ENCODE results near the gene CTSE. TPM values are rescaled to one million over a fixed set of nuclear protein-coding genes. Genes with fewer than 3 reads are reported as not detected.

CTSE gene
- total RNA-seq, 4 donors from 2014 or later, result 2.6 to 14.3 (median 6.7) TPM

DNA sequence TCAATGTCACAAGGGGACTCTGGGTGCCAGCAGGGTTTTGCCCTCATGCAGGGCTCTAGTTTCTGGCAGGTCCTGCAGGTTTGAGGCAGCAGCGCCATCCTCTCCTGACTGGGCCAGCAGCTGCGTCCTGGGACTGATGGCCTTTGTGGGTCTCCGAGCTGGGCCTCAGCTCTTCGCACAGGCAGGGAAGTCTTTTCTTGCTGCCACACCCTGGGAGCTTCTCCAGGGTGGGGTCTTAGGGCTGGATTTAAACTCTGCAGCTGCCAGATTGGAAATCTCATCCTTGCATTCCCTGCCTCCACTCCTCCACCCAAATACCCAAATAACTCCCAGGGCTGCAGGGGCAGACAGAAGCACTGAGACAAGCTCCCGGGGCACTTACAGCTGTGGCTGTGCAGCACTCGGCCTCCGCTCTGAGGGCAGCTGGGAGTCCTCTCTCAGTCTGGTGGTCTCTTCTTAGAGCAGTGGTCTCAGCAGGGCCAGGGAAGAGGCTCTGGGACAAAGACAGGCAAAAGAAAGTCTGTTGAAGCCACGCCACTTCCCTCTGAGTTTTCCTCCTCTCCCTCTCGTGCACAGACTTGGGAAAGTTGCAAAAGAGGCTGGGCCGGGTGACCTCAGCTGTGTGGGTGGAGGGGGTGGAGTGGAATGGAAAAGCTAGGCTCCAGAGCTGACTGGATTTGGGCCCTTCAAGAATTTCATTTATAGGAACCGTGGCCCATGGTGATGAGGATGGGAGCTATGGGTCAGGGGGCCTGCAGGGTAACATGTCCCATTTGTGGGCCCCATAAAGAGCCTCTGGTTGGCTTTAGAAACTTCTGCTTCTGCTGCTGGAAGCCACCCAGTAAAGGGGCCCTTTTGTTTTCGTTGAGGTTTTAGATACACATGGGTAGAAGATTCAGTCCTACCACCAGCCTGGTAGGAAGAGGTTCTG, 20.6 kb downstream of the CTSE start, which contains the start of gene RAB7B:
TSS of gene RAB7B (minus strand) at position 525 of the 931 bp plus-strand sequence. CDS start 9,260 bp downstream, outside the sequence.
- Histone ChIP-seq H3K9me3 (no peaks in the 10 kb centered on the region), H3K4me1 (peaks cover 0 to 13% (median 11%) of the 10 kb centered on the region in 4 donors), H3K27ac (peak within 1 kb of the TSS; percentile 56 to 72 (median 64)), H3K27me3 (no peaks in the 10 kb centered on the region), H3K36me3 (no peaks in the 10 kb centered on the region), H3K4me3 (peak within 1 kb of the TSS in 2 of 4 donors; percentile 4 to 18)
- peak; percentile 43 for DNase-seq
- 56% methylated on average over 12 of the region's 12 CpGs; no CpG with 5 or more reads in 1 of the 2 donors for WGBS, 2 donors (ENCODE audit: low coverage in 1 of 2)
- TF ChIP-seq POLR2A (IDR thresholded peaks at IDR 0.05), result no peak
- no peak for TF ChIP-seq CTCF (IDR thresholded peaks at IDR 0.05)
- no peak for TF ChIP-seq POLR2AphosphoS5 (IDR thresholded peaks at IDR 0.05)
- intact Hi-C loops (cut with DNase I; ENCODE audit: low total_unique reads) (no loop called here), in situ Hi-C loops (cut with MboI; ENCODE audit: low pct_ligation_motif_present in 1 of 4, low pct_unique_long_range_greater_than_20kb in 1 of 4, low sequenced_read_pairs in 3 of 4) (no loop called here)

DNA sequence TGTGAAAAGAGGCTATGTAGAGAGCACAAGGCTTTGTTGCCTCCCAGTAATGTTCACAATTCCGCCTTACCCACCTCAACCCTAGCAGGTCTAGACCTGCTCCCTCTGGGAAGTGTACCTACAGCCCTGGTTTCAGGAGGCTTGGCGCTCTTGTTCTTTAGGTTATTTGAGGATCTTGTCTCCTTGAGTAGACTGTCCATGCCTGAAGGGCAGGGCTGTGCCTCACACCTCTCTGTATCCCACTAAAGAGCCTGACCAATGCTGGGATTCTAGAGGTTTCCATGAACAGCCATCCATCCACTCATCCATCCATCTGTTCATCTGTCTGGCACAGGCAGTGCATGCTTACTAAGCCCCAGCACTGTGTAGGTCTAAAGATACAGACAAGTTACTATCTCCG, 21.5 kb downstream of the CTSE start:
- H3K27ac ChIP-seq, result peak overlapping the region in 1 of 4 donors; percentile 44
- peaks cover 0 to 13% (median 11%) of the 10 kb centered on the region in 4 donors for H3K4me1 ChIP-seq
- intact Hi-C loops (cut with DNase I; ENCODE audit: low total_unique reads), result no loop called here
- no peaks in the 10 kb centered on the region for H3K9me3 ChIP-seq
- H3K4me3 ChIP-seq, result no peak overlapping the region
- H3K27me3 ChIP-seq, result no peaks in the 10 kb centered on the region
- no peak for DNase-seq
- in situ Hi-C loops (cut with MboI; ENCODE audit: low pct_ligation_motif_present in 1 of 4, low pct_unique_long_range_greater_than_20kb in 1 of 4, low sequenced_read_pairs in 3 of 4), result no loop called here
- H3K36me3 ChIP-seq, result no peaks in the 10 kb centered on the region
- no peak for TF ChIP-seq POLR2A (IDR thresholded peaks at IDR 0.05)
- no peak for TF ChIP-seq POLR2AphosphoS5 (IDR thresholded peaks at IDR 0.05)
- TF ChIP-seq CTCF (IDR thresholded peaks at IDR 0.05), result no peak
- 92 to 100% methylated on average over 1 to 3 of the region's 3 CpGs for WGBS, 2 donors (ENCODE audit: low coverage in 1 of 2)

DNA sequence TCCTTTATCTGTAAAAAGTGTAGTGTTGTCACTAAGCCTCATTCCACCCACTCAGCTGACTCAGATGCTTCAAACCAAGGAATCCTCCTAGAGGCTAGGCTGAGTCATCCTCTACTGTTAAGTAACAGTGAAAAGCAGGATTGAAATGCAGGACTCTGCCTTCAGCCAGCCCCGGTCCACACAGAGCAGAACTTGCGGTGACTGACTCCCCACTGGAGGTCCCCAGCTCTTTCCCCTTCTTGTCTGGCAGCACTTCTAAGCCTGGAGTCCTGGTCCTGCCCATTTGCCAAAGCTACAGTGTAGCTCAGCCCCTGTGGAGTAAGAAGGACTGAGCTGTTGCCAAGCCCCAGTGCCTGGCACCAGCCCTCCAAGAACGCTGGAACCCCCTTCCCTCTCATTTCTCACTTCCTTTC, 22.2 kb downstream of the CTSE start:
- intact Hi-C loops (cut with DNase I; ENCODE audit: low total_unique reads) (no loop called here), in situ Hi-C loops (cut with MboI; ENCODE audit: low pct_ligation_motif_present in 1 of 4, low pct_unique_long_range_greater_than_20kb in 1 of 4, low sequenced_read_pairs in 3 of 4) (no loop called here)
- TF ChIP-seq EP300 (IDR thresholded peaks at IDR 0.05; ENCODE audit: low read depth) (no peak), POLR2AphosphoS5 (IDR thresholded peaks at IDR 0.05) (peak in 1 of 3 donors; percentile 31)
- Histone ChIP-seq H3K27me3 (no peaks in the 10 kb centered on the region), H3K9me3 (no peaks in the 10 kb centered on the region), H3K36me3 (no peaks in the 10 kb centered on the region), H3K4me3 (no peak overlapping the region), H3K27ac (peak overlapping the region in 3 of 4 donors; percentile 20 to 44 (median 42)), H3K4me1 (peaks cover 0 to 13% (median 11%) of the 10 kb centered on the region in 4 donors)
- no peak for DNase-seq
- 40 to 57% methylated on average over 2 to 3 of the region's 3 CpGs for whole genome bisulfite sequencing, 2 donors (ENCODE audit: low coverage in 1 of 2)

DNA sequence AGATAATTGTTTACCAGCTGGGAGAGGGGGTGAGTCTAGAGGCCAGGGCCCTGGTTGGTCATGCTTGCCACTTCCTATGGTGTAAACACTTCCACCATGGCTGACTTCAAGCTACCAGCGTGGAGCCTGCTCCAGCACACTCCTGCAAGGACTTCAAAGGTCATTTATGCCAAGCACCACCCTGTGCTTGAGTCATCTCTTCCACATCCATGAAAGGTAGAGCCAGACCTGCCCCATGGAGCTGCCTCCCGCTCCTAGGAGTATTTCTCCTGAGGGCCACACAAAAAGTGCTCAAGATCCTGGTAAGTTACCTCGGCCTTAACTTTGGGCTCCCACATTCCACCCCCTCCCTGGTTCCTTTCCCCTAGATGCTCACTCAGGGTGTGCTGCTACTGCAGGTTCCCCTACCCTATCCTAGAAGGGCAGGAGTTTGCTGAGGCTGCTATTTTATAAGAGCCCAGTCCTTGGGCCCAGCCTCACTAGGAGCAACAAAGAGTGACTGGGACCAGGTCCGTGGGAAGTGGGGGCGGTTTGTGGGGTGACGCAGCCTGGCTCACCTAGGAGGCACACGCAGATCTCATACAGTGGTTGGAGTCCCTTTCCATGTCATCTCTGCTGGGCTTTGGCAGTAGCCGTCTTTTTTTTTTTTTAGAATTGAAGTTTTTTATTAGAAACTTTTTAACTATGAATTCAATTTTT, 22.9 kb downstream of the CTSE start:
- no peak for DNase-seq
- WGBS, 2 donors (ENCODE audit: low coverage in 1 of 2), result 64 to 91% methylated on average over 3 to 8 of the region's 8 CpGs

More for the DNA sequence above, 22.9 kb downstream of the CTSE start:
- Histone ChIP-seq H3K27ac (no peak overlapping the region), H3K4me1 (peaks cover 0 to 13% (median 11%) of the 10 kb centered on the region in 4 donors), H3K9me3 (no peaks in the 10 kb centered on the region), H3K27me3 (no peaks in the 10 kb centered on the region), H3K36me3 (no peaks in the 10 kb centered on the region), H3K4me3 (no peak overlapping the region)
- no peak for TF ChIP-seq EP300 (IDR thresholded peaks at IDR 0.05; ENCODE audit: low read depth)
- no peak for TF ChIP-seq POLR2AphosphoS5 (IDR thresholded peaks at IDR 0.05)
- no peak for TF ChIP-seq CTCF (IDR thresholded peaks at IDR 0.05)
- no peak for TF ChIP-seq POLR2A (IDR thresholded peaks at IDR 0.05)
- in situ Hi-C loops (cut with MboI; ENCODE audit: low pct_ligation_motif_present in 1 of 4, low pct_unique_long_range_greater_than_20kb in 1 of 4, low sequenced_read_pairs in 3 of 4), result no loop called here
- intact Hi-C loops (cut with DNase I; ENCODE audit: low total_unique reads), result no loop called here
